ENCODE results near the gene DNAI7.

The DNAI7 gene

DNA sequence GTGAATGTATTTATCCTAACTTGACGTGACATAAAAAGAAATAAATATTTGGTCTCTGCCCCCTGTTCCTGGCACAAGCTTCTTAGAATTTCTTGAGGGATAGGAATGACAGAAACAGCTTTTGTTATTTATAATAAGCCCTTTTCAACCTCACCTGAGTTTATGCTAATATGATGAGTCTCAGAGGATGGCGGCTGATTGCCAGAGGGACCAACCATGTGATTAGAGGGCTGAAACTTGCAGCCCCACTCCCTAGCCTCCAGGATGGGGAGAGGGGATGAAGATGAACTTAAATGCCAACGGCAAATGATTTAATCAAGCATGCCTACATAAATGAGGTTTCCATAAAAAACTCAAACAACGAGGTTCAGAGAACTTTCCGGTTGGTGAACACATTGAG, 42.9 kb downstream of the DNAI7 start:
- Histone ChIP-seq H3K4me3 (ENCODE audit: low read length) (no peak overlapping the region), H3K4me1 (ENCODE audit: low read length) (no peaks in the 10 kb centered on the region), H3K9me2 (replicated peaks; ENCODE audit: insufficient read depth, low read length) (no peaks in the 10 kb centered on the region), H3K27me3 (replicated peaks; ENCODE audit: insufficient read depth, low read length) (no peaks in the 10 kb centered on the region), H3K79me2 (ENCODE audit: low read length) (no peaks in the 10 kb centered on the region), H3K27ac (ENCODE audit: low read length) (no peak overlapping the region), H3K9ac (ENCODE audit: low read length) (no peak overlapping the region), H2AFZ (ENCODE audit: low read length) (no peak overlapping the region), H4K20me1 (ENCODE audit: insufficient read depth, low read length) (no peaks in the 10 kb centered on the region), H3K36me3 (replicated peaks; ENCODE audit: insufficient read depth, low read length) (no peaks in the 10 kb centered on the region), H3K9me3 (replicated peaks; ENCODE audit: insufficient read depth, low read length) (no peaks in the 10 kb centered on the region), H3K4me2 (ENCODE audit: low read depth, low read length) (no peak overlapping the region), H3F3A (ENCODE audit: insufficient read depth, low read length) (no peaks in the 10 kb centered on the region)
- TF ChIP-seq, protein P1, sequence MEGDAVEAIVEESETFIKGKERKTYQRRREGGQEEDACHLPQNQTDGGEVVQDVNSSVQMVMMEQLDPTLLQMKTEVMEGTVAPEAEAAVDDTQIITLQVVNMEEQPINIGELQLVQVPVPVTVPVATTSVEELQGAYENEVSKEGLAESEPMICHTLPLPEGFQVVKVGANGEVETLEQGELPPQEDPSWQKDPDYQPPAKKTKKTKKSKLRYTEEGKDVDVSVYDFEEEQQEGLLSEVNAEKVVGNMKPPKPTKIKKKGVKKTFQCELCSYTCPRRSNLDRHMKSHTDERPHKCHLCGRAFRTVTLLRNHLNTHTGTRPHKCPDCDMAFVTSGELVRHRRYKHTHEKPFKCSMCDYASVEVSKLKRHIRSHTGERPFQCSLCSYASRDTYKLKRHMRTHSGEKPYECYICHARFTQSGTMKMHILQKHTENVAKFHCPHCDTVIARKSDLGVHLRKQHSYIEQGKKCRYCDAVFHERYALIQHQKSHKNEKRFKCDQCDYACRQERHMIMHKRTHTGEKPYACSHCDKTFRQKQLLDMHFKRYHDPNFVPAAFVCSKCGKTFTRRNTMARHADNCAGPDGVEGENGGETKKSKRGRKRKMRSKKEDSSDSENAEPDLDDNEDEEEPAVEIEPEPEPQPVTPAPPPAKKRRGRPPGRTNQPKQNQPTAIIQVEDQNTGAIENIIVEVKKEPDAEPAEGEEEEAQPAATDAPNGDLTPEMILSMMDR (IDR thresholded peaks at IDR 0.05; ENCODE audit: low read length), result no peak
- TF ChIP-seq EZH2 (optimal IDR thresholded peaks at IDR 0.05; ENCODE audit: low read depth, low read length) (no peak), EZH2phosphoT487 (IDR thresholded peaks at IDR 0.05; ENCODE audit: low read length) (no peak)
- no peak for DNase-seq

DNA sequence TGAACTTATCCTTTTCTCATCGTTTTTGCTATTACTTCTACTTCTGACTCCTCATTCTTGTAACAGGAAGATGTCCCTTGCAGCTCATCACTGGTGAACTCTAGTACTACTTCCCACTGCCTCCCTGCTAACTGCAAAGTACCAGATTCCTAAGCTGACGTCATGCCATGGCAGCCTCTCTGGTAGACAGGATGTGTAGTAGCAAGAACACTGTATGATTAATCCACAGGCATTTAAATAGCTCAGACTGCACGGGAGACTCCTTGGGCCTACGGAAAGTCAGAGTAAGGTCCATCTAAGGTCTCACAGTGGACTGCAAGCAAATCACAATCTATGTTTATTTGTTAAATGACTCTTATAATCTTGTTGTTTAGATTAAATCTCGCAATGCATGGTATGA, 43.5 kb downstream of the DNAI7 start:
- Histone ChIP-seq H3K36me3 (replicated peaks; ENCODE audit: insufficient read depth, low read length) (no peaks in the 10 kb centered on the region), H3K4me2 (ENCODE audit: low read depth, low read length) (no peak overlapping the region), H3K4me1 (ENCODE audit: low read length) (no peaks in the 10 kb centered on the region), H3K9me3 (replicated peaks; ENCODE audit: insufficient read depth, low read length) (no peaks in the 10 kb centered on the region), H3K27ac (ENCODE audit: low read length) (no peak overlapping the region), H3K27me3 (replicated peaks; ENCODE audit: insufficient read depth, low read length) (no peaks in the 10 kb centered on the region), H3K9ac (ENCODE audit: low read length) (no peak overlapping the region), H2AFZ (ENCODE audit: low read length) (no peak overlapping the region), H3K4me3 (ENCODE audit: low read length) (no peak overlapping the region), H4K20me1 (ENCODE audit: insufficient read depth, low read length) (no peaks in the 10 kb centered on the region), H3K9me2 (replicated peaks; ENCODE audit: insufficient read depth, low read length) (no peaks in the 10 kb centered on the region), H3F3A (ENCODE audit: insufficient read depth, low read length) (no peaks in the 10 kb centered on the region), H3K79me2 (ENCODE audit: low read length) (no peaks in the 10 kb centered on the region)
- TF ChIP-seq, protein P1 (IDR thresholded peaks at IDR 0.05; ENCODE audit: low read length), result no peak
- TF ChIP-seq EZH2phosphoT487 (IDR thresholded peaks at IDR 0.05; ENCODE audit: low read length) (no peak), EZH2 (optimal IDR thresholded peaks at IDR 0.05; ENCODE audit: low read depth, low read length) (no peak)
- no peak for DNase-seq

DNA sequence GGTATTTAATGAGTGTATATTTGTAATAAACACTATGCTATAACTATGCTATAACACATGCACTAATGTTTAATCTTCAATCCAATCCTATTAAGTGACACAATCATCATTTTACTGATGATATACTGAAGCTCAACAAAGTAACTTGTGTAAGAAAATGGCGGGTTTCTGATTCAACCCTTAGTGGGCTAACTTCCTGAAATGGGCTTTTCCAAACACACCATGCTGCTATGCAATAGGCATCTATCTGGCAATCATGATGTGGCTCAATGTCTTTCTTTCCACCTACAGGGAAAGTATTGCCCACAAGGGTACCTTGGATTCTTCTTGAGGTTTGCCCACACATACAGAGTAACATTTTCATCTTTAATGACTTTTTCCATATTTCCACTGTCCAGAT, 48.3 kb downstream of the DNAI7 start:
- H3K27me3 ChIP-seq (replicated peaks; ENCODE audit: insufficient read depth, low read length), result no peaks in the 10 kb centered on the region
- H3K79me2 ChIP-seq (ENCODE audit: low read length), result no peaks in the 10 kb centered on the region
- no peaks in the 10 kb centered on the region for H4K20me1 ChIP-seq (ENCODE audit: insufficient read depth, low read length)
- no peaks in the 10 kb centered on the region for H3K36me3 ChIP-seq (replicated peaks; ENCODE audit: insufficient read depth, low read length)
- no peak for DNase-seq
- no peak overlapping the region for H3K4me2 ChIP-seq (ENCODE audit: low read depth, low read length)
- no peak overlapping the region for H3K4me3 ChIP-seq (ENCODE audit: low read length)
- no peaks in the 10 kb centered on the region for H3F3A ChIP-seq (ENCODE audit: insufficient read depth, low read length)
- no peaks in the 10 kb centered on the region for H3K4me1 ChIP-seq (ENCODE audit: low read length)
- H3K9me2 ChIP-seq (replicated peaks; ENCODE audit: insufficient read depth, low read length), result no peaks in the 10 kb centered on the region
- no peaks in the 10 kb centered on the region for H3K9me3 ChIP-seq (replicated peaks; ENCODE audit: insufficient read depth, low read length)
- no peak overlapping the region for H3K27ac ChIP-seq (ENCODE audit: low read length)
- no peak overlapping the region for H2AFZ ChIP-seq (ENCODE audit: low read length)
- TF ChIP-seq EZH2 (optimal IDR thresholded peaks at IDR 0.05; ENCODE audit: low read depth, low read length) (no peak), EZH2phosphoT487 (IDR thresholded peaks at IDR 0.05; ENCODE audit: low read length) (no peak)
- TF ChIP-seq, protein P1 (IDR thresholded peaks at IDR 0.05; ENCODE audit: low read length), result no peak
- H3K9ac ChIP-seq (ENCODE audit: low read length), result no peak overlapping the region

Data from MM.1S (cell line).